Mesodermal cell (in vitro differentiated cells): ENCODE data around the gene LUC7L3.

Experiments used
- H3K27ac ChIP-seq: 2 replicates; pipeline ENCODE4 v1.7.0; 2013; ENCODE audit warnings: mild to moderate bottlenecking, low read depth, low read length, moderate library complexity; ENCODE audit not compliant: severe bottlenecking
- H3K36me3 ChIP-seq: 2 replicates; pipeline ENCODE4 v1.7.1; 2013; ENCODE audit warnings: mild to moderate bottlenecking, low read length, moderate library complexity; ENCODE audit not compliant: control insufficient read depth, insufficient read depth
- H3K4me1 ChIP-seq: one replicate; pipeline ENCODE4 v1.7.1; 2013; ENCODE audit warnings: mild to moderate bottlenecking, low read length; ENCODE audit not compliant: insufficient read depth, control insufficient read depth, poor library complexity, severe bottlenecking
- H3K4me3 ChIP-seq: 2 replicates; pipeline ENCODE4 v1.7.0; 2013; ENCODE audit warnings: low read length, control low read depth, mild to moderate bottlenecking; ENCODE audit not compliant: insufficient read depth, poor library complexity, severe bottlenecking; ENCODE audit errors: extremely low read depth
- H3K9me3 ChIP-seq: 2 replicates; pipeline ENCODE4 v1.7.1; 2013; ENCODE audit warnings: mild to moderate bottlenecking, low read length, moderate library complexity; ENCODE audit not compliant: control insufficient read depth
- WGBS, 2 experiments: methylation state at CpG; one replicate each; pipeline ENCODE4 v1.1.5; 2013; ENCODE audit warnings: missing lambda C conversion rate in 2 of 2; ENCODE audit not compliant: insufficient coverage in 2 of 2; 5-methylcytosine and 5-hydroxymethylcytosine counted together

The LUC7L3 gene

DNA sequence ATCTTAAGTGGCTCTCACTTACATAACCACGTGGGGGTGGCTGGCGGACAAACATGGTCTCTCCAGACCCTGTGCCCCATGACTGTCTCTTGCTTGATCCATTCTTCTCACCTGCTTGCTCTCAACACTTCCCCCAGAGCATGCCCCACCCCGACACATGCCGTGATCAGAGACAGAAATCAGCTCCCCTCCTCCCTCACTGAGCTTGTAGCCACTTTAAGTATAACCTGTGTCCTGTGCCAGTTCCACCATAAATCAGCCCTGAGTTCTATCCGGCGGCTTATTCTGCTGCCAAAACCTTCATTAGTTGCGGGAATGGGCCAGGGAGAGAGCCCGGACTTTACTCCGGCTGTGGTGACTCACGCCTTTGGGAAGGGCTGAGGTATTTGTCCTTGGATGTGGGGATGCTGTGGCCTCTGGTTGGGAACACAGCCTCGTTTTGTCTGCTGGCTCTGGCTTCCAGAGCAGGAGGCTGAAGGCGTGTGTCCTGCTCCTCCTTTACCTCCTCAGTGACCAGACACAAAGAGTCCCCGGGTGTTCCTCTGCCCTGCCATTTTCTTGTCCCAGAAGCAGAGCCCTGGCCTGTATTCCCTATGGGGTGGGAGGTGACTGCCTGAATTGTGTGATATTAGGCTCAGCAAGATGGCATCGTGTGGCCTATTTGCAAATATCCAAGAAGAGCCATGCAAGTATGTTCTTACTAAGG is 32.8 kb upstream of the LUC7L3 start:
- Histone ChIP-seq H3K4me3 (no peak overlapping the region), H3K4me1 (peaks cover 37% of the 10 kb centered on the region), H3K27ac (no peak overlapping the region), H3K9me3 (no peaks in the 10 kb centered on the region), H3K36me3 (peaks cover 5% of the 10 kb centered on the region)
- 66% methylated on average over 7 to 10 of the region's 14 CpGs for WGBS, 2 experiments

DNA sequence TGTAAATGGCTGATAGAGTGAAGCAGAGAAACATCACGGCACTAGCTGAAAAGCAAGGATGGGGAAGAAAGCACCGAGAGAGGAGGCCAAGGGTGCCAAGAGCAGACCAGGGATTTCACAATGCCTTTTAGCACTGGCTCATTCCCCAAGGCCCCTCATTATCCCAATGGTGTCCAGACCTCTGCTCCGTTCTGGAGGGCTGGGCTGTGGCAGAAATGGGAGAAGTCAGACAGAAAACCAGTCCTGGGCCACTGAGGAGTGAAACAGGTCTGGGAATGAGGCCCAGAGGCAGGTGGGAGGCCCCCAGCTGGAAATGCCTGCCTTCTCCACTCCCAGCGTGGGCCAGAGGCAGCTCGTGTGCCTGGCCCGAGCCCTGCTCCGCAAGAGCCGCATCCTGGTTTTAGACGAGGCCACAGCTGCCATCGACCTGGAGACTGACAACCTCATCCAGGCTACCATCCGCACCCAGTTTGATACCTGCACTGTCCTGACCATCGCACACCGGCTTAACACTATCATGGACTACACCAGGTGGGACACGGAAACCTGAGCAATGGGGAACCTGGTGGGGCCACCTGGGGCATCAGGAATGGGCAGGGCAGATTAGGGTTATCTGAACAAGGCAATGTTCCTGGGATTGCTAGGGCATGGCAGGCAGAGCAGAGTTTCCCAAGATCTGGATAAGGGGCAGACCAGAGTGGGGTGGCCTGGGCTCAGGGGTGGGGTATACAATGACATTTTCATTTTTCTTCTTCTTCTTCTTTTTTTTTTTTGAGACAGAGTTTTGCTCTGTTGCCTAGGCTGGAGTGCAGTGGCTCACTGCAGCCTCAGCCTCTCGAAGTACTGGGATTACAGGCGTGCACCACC is 32.0 kb upstream of the LUC7L3 start:
- WGBS, 2 experiments = 89% methylated on average over 14 to 15 of the region's 16 CpGs
- H3K9me3 ChIP-seq = no peaks in the 10 kb centered on the region
- peaks cover 37% of the 10 kb centered on the region for H3K4me1 ChIP-seq
- H3K27ac ChIP-seq = no peak overlapping the region
- no peak overlapping the region for H3K4me3 ChIP-seq
- peaks cover 11% of the 10 kb centered on the region for H3K36me3 ChIP-seq

DNA sequence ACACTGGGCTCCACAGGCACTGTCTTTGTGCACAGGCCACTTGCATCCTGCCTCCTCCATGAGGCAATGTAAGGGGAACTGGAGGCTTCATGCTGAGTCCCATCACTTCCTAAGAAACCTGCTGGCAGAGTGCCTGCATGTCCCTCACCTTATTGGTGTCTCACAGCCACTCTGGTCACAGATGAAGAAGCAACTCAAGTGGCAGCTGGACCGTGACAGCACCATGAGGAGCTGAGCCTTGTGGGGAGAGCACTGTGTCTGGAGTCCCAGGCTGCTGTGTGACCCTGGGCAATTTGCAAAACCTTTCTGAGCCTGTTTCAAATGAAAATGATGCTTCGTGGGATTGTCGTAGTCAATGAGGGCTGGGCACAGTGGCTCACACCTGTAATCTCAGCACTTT is 31.2 kb upstream of the LUC7L3 start:
- H3K4me1 ChIP-seq = peaks cover 37% of the 10 kb centered on the region
- H3K4me3 ChIP-seq = no peak overlapping the region
- H3K27ac ChIP-seq = no peak overlapping the region
- WGBS, 2 experiments = 91 to 96% methylated on average over 3 of the region's 3 CpGs
- peaks cover 20% of the 10 kb centered on the region for H3K36me3 ChIP-seq
- no peaks in the 10 kb centered on the region for H3K9me3 ChIP-seq

DNA sequence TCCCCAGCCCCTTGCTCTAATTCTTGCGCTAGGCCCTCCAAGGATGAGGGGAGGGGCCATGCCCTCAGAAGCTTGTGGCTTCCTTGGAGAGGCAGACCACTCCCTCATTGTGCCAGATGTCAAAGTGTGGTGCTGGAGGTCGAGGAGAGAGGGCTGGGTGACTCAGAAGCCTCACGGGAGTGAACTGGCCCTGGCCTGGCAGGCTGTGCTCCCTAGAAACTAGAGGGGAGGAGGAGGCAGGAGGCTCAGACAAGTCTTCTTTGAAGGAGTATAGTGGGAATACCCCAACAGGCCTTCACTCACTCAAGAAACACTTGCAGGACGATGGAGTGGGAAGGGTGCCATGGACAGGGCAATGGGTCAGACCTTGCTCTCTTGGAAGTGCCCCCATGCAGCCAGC is 30.2 kb upstream of the LUC7L3 start:
- no peak overlapping the region for H3K27ac ChIP-seq
- peaks cover 37% of the 10 kb centered on the region for H3K4me1 ChIP-seq
- 26 to 80% methylated on average over 1 to 3 of the region's 4 CpGs for WGBS, 2 experiments
- no peak overlapping the region for H3K4me3 ChIP-seq
- H3K9me3 ChIP-seq = no peaks in the 10 kb centered on the region
- peaks cover 28% of the 10 kb centered on the region for H3K36me3 ChIP-seq

DNA sequence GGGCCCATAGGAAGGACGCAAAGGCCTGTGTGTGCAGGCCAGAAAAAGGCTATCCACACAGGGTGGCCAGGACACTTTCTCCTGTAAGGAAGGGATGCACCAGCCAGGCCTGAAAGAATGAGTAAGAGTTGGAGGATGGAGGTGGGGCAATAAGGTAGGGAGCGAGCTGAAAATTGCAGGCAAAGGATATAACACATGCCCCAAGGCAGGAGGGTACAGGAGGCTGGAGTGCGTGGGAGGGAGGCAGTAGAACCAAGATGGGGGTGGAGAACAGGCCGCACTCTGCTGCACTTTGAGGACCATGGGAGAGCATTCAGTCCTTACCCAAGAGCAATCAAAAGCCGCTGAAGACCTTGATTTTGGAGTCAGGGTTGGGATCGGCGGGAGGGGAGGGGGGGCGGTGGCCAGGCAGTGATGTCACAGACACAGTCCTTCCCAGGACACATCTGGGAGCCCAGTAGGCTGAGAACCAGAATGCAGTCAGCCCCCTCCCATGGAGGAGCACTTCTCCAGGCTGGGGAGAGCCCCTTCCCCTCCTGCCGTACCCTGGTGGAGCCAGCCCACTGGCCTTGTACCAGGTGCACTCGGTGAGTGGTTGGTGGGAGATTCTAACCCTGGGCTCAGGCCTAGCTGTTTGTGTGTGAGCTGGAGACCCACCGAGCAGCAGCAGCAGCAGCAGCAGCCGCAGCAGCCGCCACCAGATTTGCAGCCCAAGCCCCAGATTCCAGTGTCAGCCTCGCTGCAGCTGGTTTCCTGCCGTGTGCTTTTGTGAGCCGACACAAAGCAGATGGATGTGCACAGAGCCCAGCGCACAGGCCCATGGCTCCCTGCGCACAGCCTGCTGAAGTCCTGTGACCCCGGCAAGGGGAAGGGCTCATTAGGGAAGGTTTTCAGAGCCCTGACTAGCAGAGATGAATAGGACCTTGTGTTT is 29.2 kb upstream of the LUC7L3 start:
- peak overlapping the region; percentile 51 for H3K27ac ChIP-seq
- H3K9me3 ChIP-seq = no peaks in the 10 kb centered on the region
- WGBS, 2 experiments = 46 to 64% methylated on average over 16 to 17 of the region's 19 CpGs
- peaks cover 36% of the 10 kb centered on the region for H3K36me3 ChIP-seq
- no peak overlapping the region for H3K4me3 ChIP-seq
- peaks cover 37% of the 10 kb centered on the region for H3K4me1 ChIP-seq

DNA sequence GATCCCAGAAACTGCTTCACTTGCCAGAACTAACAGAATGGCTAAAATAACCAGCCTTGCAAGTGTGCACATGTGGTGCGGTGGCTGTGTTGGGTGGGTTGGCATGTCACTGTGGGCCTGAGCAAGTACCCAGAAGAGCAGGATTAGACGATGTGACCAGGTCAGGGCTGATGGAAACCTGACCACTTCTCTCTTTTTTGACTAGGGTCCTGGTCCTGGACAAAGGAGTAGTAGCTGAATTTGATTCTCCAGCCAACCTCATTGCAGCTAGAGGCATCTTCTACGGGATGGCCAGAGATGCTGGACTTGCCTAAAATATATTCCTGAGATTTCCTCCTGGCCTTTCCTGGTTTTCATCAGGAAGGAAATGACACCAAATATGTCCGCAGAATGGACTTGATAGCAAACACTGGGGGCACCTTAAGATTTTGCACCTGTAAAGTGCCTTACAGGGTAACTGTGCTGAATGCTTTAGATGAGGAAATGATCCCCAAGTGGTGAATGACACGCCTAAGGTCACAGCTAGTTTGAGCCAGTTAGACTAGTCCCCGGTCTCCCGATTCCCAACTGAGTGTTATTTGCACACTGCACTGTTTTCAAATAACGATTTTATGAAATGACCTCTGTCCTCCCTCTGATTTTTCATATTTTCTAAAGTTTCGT is 28.4 kb upstream of the LUC7L3 start:
- no peak overlapping the region for H3K4me3 ChIP-seq
- peaks cover 37% of the 10 kb centered on the region for H3K4me1 ChIP-seq
- H3K27ac ChIP-seq = peak overlapping the region; percentile 51
- peaks cover 44% of the 10 kb centered on the region for H3K36me3 ChIP-seq
- no peaks in the 10 kb centered on the region for H3K9me3 ChIP-seq
- WGBS, 2 experiments = 88 to 93% methylated on average over 7 to 8 of the region's 9 CpGs

DNA sequence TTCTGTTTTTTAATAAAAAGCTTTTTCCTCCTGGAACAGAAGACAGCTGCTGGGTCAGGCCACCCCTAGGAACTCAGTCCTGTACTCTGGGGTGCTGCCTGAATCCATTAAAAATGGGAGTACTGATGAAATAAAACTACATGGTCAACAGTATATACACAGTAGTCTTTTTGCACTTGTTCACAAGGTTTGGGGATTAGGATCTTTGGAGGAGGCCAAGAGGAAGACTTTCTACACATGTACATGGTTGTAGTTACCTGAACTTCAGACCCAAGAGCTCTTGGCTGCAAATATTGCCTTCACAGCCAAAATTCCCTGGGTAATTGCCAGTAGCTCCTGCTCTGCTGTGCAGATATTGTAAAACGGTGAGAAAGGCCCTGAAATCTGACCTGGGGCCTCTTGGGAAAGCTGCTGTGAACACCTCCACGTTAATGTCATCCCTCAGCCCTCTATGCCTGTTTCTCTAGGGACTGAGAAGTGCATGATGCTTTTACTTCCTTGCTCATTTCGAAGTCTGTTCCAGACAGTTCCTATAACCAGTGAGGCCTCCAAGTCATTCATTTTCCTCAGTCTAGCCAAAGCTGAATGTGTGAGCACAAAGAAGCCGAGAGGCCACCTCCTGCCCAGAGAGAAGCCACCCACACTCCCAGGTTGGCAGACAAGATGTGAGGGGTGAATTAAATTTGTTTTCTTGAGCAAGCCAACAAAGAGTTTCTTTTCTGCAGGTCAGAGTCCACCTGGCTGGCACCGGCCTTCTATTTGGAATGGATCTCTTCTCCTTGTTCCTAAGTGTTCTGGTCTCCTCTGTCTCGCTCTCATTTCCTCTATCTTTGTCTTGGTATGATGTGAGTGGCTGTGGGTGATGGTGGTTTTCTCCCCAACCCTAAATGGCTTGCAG is 27.6 kb upstream of the LUC7L3 start:
- Histone ChIP-seq H3K27ac (no peak overlapping the region), H3K4me3 (no peak overlapping the region), H3K36me3 (peaks cover 52% of the 10 kb centered on the region), H3K9me3 (no peaks in the 10 kb centered on the region), H3K4me1 (peaks cover 31% of the 10 kb centered on the region)
- WGBS, 2 experiments = 84 to 85% methylated on average over 4 of the region's 6 CpGs

DNA sequence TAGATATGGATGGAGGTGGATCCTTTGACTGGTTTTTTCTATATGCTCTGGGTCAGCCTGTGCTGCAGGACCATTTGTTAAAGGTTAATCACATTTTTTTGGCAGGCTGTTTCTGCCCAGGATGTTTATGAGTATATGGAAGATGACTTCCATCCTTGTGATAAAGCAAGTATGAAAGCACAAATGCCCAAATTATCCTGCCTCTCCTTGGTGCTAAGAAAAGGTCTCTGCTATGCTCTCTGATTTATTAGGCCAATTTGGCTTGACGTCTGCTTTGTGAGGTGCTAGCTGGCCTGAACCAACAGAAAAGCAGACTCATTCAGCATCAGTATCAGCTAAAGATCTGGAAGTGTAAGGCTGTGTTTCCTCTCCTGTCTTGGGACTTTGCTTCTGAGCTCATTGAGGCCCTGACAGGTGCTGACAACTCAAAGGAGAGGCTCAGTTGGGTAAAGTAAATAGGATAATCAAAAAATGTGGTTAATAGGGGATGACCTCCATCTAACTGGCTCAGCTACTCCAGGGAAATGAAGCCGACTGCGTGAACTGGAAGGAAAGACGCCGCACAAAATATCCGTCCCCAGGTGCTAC is 26.9 kb upstream of the LUC7L3 start:
- WGBS, 2 experiments = 95 to 100% methylated on average over 1 to 6 of the region's 6 CpGs
- H3K9me3 ChIP-seq = no peaks in the 10 kb centered on the region
- no peak overlapping the region for H3K27ac ChIP-seq
- H3K36me3 ChIP-seq = peaks cover 59% of the 10 kb centered on the region
- peaks cover 23% of the 10 kb centered on the region for H3K4me1 ChIP-seq
- H3K4me3 ChIP-seq = no peak overlapping the region

DNA sequence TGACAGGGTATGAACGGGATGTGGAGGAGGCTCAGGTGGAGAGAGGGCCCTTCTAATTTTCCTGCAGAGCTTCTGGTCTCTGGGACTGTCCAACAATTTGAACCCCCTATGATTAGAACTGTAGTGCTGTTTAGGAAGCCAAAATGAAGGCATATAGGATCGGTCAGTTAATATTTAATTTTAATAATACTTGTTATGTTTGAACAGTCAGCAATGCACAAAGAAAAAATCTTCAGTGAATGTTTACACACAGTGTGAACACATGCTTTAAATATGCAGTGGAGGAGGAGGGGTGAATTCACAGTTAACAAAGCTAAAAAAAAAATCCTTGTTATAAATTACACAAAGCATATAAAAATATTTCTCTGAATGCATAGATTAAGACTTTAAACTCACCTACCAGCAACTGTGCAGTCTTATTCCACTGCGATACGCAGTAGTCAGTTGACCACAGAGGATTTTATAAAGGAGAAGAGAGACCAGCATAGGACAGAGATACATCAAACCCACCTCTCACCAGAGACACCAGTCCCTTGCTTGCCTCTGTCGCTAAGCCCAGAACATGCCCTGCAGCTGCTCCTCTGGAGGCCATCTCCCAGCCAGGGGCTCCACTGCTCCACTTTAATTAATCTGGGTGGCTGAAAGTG is 26.2 kb upstream of the LUC7L3 start:
- H3K36me3 ChIP-seq = peaks cover 65% of the 10 kb centered on the region
- no peak overlapping the region for H3K4me3 ChIP-seq
- 95% methylated on average over 4 of the region's 5 CpGs; no CpG with 5 or more reads in 1 of the 2 experiments for WGBS, 2 experiments
- peaks cover 22% of the 10 kb centered on the region for H3K4me1 ChIP-seq
- no peak overlapping the region for H3K27ac ChIP-seq
- no peaks in the 10 kb centered on the region for H3K9me3 ChIP-seq
